GM13977 (cell line): Measurements from ENCODE around the gene CREB3L2.

Source experiments
- DNase-seq: peaks from one replicate; pipeline ENCODE4 v3.0.0; 2012; ENCODE audit warnings: low spot score
- CTCF ChIP-seq: IDR thresholded peaks from 2 replicates; pipeline ENCODE4 v1.5.1; 2012; ENCODE audit warnings: mild to moderate bottlenecking, control low read depth; ENCODE audit not compliant: insufficient read depth; ENCODE audit errors: extremely low read depth, missing control alignments
- in situ Hi-C: fragments of 300-500 bp; cut with MboI; formaldehyde crosslinking; loops from one replicate; pipeline ENCODE4 v1.12.0; 2022; ENCODE audit warnings: low sequenced_read_pairs, low pct_unique_long_range_greater_than_20kb, mixed read lengths, inconsistent platforms; ENCODE audit not compliant: unreplicated experiment

CREB3L2 gene

GRCh38 chr7:137940656-137941518 is 61.0 kb downstream of the CREB3L2 start:
- DNase-seq = no peak
- in situ Hi-C loops = no loop called here
- no peak for TF ChIP-seq CTCF

DNA sequence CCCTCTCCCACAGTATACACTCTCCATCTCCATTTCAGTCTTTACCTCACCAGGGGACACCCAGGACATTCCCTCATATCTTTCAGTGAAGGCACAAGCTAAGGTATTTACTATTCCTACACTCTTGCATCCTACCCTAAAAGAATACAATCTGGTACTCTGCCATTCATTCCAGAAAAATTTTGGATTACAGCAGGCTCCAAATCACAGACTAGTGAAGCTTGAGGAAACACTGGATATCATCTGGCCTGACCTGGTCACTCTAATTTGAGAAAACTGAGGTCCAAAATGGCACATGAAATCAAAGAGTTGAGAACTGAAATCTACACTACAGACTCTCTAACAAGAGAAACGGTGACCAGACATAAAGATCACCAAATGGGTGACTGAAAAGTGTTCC is 61.7 kb downstream of the CREB3L2 start:
- no peak for TF ChIP-seq CTCF
- in situ Hi-C loops = no loop called here

DNA sequence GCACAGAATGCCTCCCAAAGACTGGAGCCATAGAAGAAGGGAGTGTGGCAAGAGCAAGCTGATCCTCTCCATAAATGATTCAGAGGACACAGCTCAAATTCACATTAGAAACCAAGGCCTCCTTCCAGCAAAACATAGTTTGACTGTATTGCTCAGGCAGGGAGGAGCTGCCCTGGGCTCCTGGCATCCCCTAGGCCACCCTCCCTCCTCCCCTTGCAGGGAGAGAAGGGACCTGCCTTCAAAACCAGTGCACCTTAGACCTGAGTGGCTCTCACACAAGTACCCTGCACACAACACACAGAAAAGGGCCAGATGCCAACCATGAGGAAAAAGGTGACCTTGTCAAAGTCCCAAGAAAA is 64.7 kb downstream of the CREB3L2 start:
- TF ChIP-seq CTCF = no peak
- in situ Hi-C loops = no loop called here
- no peak for DNase-seq

More for the DNA sequence above, 61.7 kb downstream of the CREB3L2 start:
- no peak for DNase-seq

GRCh38 chr7:137936509-137937201 is 65.2 kb downstream of the CREB3L2 start:
- TF ChIP-seq CTCF = no peak
- in situ Hi-C loops = no loop called here
- no peak for DNase-seq

GRCh38 chr7:137935884-137936508 is 65.9 kb downstream of the CREB3L2 start:
- in situ Hi-C loops = no loop called here
- DNase-seq = no peak
- no peak for TF ChIP-seq CTCF

GRCh38 chr7:137934941-137935883 is 66.7 kb downstream of the CREB3L2 start:
- no peak for TF ChIP-seq CTCF
- in situ Hi-C loops = no loop called here
- DNase-seq = peak; percentile 51
